Measurements from ENCODE around the gene MIDN.

DNA sequence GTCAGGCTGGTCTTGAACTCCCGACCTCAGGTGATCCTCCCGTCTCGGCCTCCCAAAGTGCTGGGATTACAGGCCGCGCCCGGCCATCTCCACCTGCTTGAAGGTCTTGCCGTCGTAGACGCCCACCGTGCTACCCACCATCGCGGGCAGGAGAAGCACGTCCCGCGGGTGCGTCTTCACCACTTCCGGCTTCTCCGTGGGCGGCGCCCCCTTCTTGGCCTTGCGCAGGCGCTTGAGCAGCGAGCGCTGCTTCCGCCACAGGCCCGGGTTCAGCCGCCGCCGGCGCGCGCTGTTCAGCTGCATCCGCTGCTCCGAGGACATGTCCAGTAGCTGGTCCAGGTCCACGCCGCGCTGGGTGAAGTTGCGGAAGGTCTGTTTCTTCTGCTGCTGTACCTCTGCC, 58.9 kb downstream of the MIDN start:
- TF ChIP-seq CTCF (IDR thresholded peaks at IDR 0.05; ENCODE audit: poor library complexity, severe bottlenecking): no peak
- no peak for TF ChIP-seq RAD21 (conservative IDR thresholded peaks at IDR 0.05)
- TF ChIP-seq POLR2AphosphoS5 (IDR thresholded peaks at IDR 0.05): no peak
- TF ChIP-seq, protein P1, sequence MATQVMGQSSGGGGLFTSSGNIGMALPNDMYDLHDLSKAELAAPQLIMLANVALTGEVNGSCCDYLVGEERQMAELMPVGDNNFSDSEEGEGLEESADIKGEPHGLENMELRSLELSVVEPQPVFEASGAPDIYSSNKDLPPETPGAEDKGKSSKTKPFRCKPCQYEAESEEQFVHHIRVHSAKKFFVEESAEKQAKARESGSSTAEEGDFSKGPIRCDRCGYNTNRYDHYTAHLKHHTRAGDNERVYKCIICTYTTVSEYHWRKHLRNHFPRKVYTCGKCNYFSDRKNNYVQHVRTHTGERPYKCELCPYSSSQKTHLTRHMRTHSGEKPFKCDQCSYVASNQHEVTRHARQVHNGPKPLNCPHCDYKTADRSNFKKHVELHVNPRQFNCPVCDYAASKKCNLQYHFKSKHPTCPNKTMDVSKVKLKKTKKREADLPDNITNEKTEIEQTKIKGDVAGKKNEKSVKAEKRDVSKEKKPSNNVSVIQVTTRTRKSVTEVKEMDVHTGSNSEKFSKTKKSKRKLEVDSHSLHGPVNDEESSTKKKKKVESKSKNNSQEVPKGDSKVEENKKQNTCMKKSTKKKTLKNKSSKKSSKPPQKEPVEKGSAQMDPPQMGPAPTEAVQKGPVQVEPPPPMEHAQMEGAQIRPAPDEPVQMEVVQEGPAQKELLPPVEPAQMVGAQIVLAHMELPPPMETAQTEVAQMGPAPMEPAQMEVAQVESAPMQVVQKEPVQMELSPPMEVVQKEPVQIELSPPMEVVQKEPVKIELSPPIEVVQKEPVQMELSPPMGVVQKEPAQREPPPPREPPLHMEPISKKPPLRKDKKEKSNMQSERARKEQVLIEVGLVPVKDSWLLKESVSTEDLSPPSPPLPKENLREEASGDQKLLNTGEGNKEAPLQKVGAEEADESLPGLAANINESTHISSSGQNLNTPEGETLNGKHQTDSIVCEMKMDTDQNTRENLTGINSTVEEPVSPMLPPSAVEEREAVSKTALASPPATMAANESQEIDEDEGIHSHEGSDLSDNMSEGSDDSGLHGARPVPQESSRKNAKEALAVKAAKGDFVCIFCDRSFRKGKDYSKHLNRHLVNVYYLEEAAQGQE (IDR thresholded peaks at IDR 0.05; ENCODE audit: borderline replicate concordance): no peak
